HG03469 (cell line): ENCODE measurements around the gene IFNE.

Experiments
- ATAC-seq: cut with Tn5 transposase; IDR thresholded peaks from one replicate; pipeline ENCODE4 v1.9.1; 2021; ENCODE audit warnings: mild to moderate bottlenecking, moderate library complexity, moderate number of reproducible peaks; ENCODE audit not compliant: unreplicated experiment

The IFNE gene, protein sequence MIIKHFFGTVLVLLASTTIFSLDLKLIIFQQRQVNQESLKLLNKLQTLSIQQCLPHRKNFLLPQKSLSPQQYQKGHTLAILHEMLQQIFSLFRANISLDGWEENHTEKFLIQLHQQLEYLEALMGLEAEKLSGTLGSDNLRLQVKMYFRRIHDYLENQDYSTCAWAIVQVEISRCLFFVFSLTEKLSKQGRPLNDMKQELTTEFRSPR

DNA sequence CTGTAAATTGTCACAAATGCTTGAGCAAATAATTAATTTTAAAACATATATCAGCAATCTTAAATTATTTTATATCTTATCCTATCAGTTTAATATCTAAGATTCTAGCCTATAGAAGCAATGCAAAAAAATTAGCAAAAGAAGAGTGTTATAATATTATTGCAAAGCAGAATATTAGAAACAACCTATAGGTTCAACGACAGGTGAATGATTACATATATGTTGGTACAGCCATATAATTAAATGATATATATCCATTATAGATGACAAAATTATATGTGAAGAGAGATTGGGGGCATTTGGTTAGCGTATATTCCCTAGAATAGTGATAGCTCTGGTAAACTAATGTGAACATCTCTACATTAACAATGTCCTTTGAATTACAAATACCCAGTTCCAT lies at the start of gene IFNE:
Gene IFNE (minus strand): TSS at position 101 of the 400 bp plus-strand sequence. CDS start 619 bp downstream, outside the sequence.
- no peak for ATAC-seq

DNA sequence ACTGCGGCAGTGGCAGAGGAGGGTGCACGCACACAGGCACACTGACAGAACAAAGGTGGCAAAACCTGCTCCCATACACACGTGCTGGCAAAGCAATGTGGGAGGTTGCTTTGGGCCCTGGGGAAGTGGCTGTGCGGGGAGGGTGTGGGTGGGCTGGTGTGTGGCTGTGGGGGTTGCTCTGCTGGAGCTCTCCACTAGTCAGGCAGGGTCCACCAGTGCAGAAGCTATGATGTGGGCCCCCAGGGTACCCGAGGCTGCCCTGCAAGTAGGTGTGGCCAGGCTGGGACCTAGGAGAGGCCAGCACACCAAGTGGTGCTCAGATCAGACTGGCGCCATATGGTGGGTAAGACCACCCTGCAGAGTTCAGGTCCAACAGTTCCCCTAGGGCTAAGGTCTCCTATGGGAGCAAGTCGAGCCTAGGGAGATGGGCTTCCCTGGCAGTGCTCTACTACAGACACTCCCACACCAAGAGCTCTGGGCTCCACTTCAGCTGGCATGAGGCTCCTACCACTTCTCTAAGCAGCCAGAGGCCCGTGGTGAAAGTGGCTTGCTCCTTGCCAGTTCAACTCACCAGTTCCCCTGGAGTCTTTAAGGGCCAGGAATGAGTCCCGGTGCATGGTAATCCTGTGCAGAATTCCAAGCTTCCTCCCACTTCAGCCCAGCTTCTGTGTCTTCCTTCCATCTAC lies 46.2 kb upstream of the IFNE start:
- ATAC-seq, result no peak

GRCh38 chr9:21527579-21527978 lies 45.5 kb upstream of the IFNE start:
- no peak for ATAC-seq

GRCh38 chr9:21525174-21525573 lies 43.1 kb upstream of the IFNE start:
- no peak for ATAC-seq

- ATAC-seq, result no peak
Observed at GRCh38 chr9:21524099-21524830, 42.2 kb upstream of the IFNE start.

GRCh38 chr9:21523021-21524014 lies 41.2 kb upstream of the IFNE start:
- ATAC-seq, result no peak

DNA sequence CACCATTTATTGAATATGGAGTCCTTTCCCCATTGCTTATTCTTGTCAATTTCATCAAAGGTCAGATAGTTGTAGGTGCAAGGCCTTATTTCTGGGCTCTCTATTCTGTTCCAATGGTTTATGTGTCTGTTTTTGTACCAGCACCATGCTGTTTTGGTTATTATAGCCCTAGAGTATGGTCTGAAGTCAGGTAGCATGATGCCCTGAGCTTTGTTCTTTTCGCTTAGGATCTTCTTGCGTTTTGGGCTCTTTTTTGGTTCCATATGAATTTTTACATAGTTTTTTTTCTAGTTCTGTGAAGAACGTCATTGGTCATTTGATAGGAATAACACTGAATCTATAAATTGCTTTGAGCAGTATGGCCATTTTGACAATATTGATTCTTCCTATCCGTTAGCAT lies 40.2 kb upstream of the IFNE start:
- ATAC-seq, result no peak

- ATAC-seq, result no peak
Observed at GRCh38 chr9:21521448-21521847, 39.3 kb upstream of the IFNE start.

- no peak for ATAC-seq
Observed at GRCh38 chr9:21520501-21521228, 38.6 kb upstream of the IFNE start.

- ATAC-seq, result no peak
Observed at GRCh38 chr9:21519855-21520434, 37.8 kb upstream of the IFNE start.

DNA sequence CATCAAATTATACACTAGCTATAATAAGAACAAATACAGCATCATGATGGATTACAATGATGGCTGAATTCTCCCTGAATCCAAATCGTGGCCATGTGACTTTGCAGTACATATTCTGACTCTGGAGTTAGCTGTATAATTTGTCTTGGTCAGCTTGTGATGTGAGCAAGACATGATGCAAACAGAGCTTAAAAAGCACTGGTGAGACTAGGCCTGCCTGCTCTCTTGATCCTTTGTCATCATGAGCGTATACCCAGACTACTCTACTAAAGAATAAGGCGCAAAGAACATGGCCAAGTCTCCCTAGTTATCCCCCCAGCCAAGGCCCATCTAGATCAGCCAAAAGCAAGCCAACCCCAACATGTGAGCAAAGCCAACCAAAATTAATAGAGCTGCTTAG lies 34.7 kb upstream of the IFNE start:
- no peak for ATAC-seq

DNA sequence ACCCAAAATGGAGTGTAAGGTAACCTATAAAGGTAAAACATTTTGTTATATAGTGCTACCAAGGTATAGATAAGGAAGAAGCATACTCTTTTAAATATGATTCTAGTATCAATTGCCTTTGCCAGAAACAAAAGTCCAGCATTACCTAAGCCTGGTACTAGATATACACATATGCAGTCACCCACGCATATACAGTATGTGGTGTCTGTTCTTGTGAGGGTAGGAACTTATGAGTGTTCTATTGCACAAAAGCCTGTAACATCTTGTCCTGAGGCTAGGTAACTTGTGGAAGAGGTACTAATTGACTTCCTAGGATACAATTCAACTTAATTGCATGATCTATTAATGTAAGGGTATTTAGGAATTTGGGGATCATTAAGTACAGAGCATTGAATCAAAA lies 31.3 kb upstream of the IFNE start:
- no peak for ATAC-seq

- no peak for ATAC-seq
Observed at GRCh38 chr9:21510806-21511205, 28.7 kb upstream of the IFNE start.

DNA sequence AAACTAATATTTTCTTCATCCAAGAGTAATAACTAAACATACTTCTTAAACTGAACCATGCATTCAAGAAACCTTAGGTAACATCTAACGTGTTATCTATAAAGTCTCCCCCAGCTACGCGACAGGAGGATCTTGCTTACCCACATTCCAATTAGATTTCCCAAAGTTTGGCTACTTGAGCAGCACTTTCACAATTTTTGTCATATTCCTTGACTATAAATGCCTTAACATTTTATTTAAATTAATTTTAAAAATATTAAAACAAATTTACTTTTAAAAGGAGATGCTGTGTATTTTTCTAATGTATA lies 25.3 kb upstream of the IFNE start:
- no peak for ATAC-seq

DNA sequence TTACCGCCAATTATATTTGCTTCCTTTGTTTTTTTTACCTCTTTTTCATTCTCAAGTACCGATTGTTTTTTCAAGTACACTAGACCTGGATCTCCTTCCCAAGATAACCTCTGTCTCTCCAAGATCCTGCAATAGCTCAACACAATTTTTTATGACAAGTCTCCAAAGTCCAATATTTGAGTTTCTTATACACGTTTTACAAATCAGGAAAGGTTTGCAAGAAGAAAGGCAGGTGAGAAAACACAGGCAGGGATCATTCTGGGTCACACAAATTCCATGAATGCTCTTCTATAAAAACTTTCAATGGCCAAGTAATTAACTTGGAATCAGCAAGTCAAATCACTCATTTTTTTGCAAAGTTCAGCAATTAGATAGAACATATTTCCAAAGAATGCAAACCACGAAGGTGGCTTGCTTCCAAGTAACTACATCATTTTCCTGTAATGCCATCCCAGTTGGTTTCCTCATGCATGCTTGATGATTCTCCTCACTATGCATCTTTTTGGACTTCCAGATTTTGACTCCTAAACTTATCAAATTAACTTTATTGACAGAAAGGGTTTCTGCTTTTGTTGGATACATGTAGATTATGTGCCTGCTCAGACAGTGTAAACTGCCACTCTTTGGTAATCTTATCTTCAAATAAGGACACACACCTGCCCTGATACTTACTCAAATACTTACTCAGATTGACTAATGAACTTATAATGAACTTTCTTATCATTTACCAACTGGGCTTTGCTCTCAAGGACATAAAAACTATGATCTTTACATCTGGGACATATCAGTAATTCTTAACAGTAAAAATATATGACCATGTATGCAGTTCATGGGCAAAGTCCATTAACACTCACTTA lies 24.7 kb upstream of the IFNE start:
- no peak for ATAC-seq

DNA sequence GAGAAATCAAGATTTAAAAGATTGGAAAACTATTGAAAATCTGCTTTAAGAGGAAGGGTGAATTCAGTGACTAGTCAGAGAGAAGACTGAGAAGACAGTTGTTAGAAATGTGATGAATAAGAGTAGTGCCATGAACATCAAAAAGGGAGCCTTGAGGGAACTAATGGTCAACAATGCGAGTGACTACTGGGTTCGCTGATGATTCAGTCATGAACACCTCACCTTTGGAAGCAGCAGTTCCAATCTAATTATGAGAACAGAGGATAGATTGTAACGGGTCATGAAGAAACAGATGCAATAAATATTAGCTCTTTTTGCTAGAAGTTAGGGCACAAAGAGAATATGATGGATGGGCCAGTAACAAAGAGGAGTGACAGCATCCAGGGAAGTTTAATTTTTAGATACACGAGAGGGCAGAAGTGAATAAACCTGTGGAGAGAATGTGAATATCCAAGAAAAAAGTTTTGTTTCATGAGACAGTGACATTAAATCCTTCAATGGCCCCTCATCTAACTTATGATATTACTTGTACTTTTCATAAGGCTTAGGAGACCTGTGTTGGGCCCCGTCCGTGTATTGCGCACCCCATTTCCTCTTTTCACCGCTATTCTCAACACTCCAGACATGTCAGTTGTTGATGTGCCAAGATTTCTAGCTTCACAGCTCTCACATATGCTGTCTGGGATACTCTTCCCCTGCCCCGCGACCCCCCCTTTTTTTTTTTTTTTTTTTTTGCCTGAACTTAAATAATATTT lies 23.5 kb upstream of the IFNE start:
- ATAC-seq, result no peak

DNA sequence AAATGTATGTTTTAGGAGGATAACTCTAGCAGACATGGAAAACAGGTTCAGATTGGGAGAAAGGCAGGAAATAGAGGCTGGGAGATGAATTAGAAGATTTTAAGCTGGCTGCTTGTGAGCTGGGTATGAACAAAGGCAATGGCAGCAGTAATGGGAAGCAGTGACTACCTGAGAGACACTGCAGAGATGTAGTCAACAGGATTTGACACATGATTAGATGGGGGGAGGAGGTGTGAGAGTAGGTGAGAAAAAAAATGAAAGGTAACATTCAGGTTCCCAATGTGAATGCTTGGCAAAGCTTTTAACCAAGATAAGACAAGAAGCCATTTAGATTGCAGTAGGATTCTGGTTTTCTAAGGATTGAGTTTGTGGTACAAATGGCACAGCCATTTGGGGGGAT lies 22.8 kb upstream of the IFNE start:
- ATAC-seq, result no peak

DNA sequence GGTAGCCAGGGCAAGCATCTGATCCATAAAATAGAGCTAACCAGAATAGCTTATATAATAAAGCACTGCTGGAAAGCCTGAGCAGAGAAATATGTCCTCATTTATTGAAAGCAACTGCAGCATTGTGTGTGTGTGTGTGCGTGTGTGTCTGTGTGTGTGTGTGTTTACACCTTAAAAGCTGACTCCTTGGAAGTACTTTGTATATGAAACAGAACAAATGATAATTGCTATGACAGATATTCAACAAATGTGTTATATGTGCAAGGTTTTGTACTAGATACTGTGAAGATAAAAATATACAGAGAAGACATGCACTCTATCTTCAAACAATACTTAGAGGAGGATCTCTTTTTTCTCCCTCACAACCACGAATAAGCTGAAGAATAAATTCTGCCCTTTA lies 22.0 kb upstream of the IFNE start:
- no peak for ATAC-seq
